ENCODE measurements around the gene GOT2. TPM values are rescaled to one million over a fixed set of nuclear protein-coding genes. Genes with fewer than 3 reads are reported as not detected.
"Not testable (repeated sequence)": the region's sequence is repeated elsewhere in the genome, so short reads cannot be mapped to it uniquely, and the experiment has no call there.

Gene GOT2
- total RNA-seq, 1 donor from 2014 or later, result 92.5 TPM

GRCh38 chr16:58699151-58699550 lies 35.0 kb downstream of the GOT2 start:
- Mint-ChIP-seq H3K4me1 (ENCODE audit: low read depth, unreplicated experiment) (no peaks in the 10 kb centered on the region), H3K27ac (ENCODE audit: unreplicated experiment) (no peak overlapping the region), H3K27me3 (ENCODE audit: unreplicated experiment) (peaks cover 3% of the 10 kb centered on the region), H3K36me3 (ENCODE audit: unreplicated experiment) (peaks cover 7% of the 10 kb centered on the region), H3K9me3 (ENCODE audit: unreplicated experiment) (peaks cover 2% of the 10 kb centered on the region), H3K4me3 (ENCODE audit: unreplicated experiment) (no peak overlapping the region)
- no peak for TF ChIP-seq CTCF (IDR thresholded peaks at IDR 0.05; ENCODE audit: partially characterized antibody, unreplicated experiment)
- DNase-seq, result no peak

- Mint-ChIP-seq H3K36me3 (ENCODE audit: unreplicated experiment) (peaks cover 12% of the 10 kb centered on the region), H3K27ac (ENCODE audit: unreplicated experiment) (no peak overlapping the region), H3K4me3 (ENCODE audit: unreplicated experiment) (no peak overlapping the region), H3K27me3 (ENCODE audit: unreplicated experiment) (peaks cover 5% of the 10 kb centered on the region), H3K4me1 (ENCODE audit: low read depth, unreplicated experiment) (no peaks in the 10 kb centered on the region), H3K9me3 (ENCODE audit: unreplicated experiment) (peaks cover 4% of the 10 kb centered on the region)
- DNase-seq, result no peak
- TF ChIP-seq CTCF (IDR thresholded peaks at IDR 0.05; ENCODE audit: partially characterized antibody, unreplicated experiment), result no peak
Observed at GRCh38 chr16:58695368-58695767, 38.7 kb downstream of the GOT2 start.

- no peaks in the 10 kb centered on the region for H3K4me1 Mint-ChIP-seq (ENCODE audit: low read depth, unreplicated experiment)
- no peak for TF ChIP-seq CTCF (IDR thresholded peaks at IDR 0.05; ENCODE audit: partially characterized antibody, unreplicated experiment)
- no peak overlapping the region for H3K27ac Mint-ChIP-seq (ENCODE audit: unreplicated experiment)
Observed at GRCh38 chr16:58692450-58692849, 41.7 kb downstream of the GOT2 start.

GRCh38 chr16:58686985-58687706 lies 47.0 kb downstream of the GOT2 start:
- H3K36me3 Mint-ChIP-seq (ENCODE audit: unreplicated experiment); DNase-seq; H3K27ac Mint-ChIP-seq (ENCODE audit: unreplicated experiment); H3K27me3 Mint-ChIP-seq (ENCODE audit: unreplicated experiment); H3K4me3 Mint-ChIP-seq (ENCODE audit: unreplicated experiment); H3K4me1 Mint-ChIP-seq (ENCODE audit: low read depth, unreplicated experiment); H3K9me3 Mint-ChIP-seq (ENCODE audit: unreplicated experiment): not testable (repeated sequence)

More at GRCh38 chr16:58692450-58692849, 41.7 kb downstream of the GOT2 start:
- DNase-seq, result no peak
- peaks cover 12% of the 10 kb centered on the region for H3K36me3 Mint-ChIP-seq (ENCODE audit: unreplicated experiment)
- H3K4me3 Mint-ChIP-seq (ENCODE audit: unreplicated experiment), result no peak overlapping the region
- H3K9me3 Mint-ChIP-seq (ENCODE audit: unreplicated experiment), result peaks cover 4% of the 10 kb centered on the region
- peaks cover 4% of the 10 kb centered on the region for H3K27me3 Mint-ChIP-seq (ENCODE audit: unreplicated experiment)

GRCh38 chr16:58685084-58685449 lies 49.0 kb downstream of the GOT2 start:
- Mint-ChIP-seq H3K4me3 (ENCODE audit: unreplicated experiment) (peak overlapping the region; percentile 97), H3K36me3 (ENCODE audit: unreplicated experiment) (no peaks in the 10 kb centered on the region), H3K27me3 (ENCODE audit: unreplicated experiment) (no peaks in the 10 kb centered on the region), H3K27ac (ENCODE audit: unreplicated experiment) (no peak overlapping the region), H3K9me3 (ENCODE audit: unreplicated experiment) (peaks cover 5% of the 10 kb centered on the region), H3K4me1 (ENCODE audit: low read depth, unreplicated experiment) (peaks cover 8% of the 10 kb centered on the region)
- DNase-seq, result no peak
- TF ChIP-seq CTCF (IDR thresholded peaks at IDR 0.05; ENCODE audit: partially characterized antibody, unreplicated experiment), result no peak

All from glutamatergic neuron (in vitro differentiated cells).